HG02981 (cell line): ENCODE measurements around the gene GRWD1.

Experiments
- ATAC-seq: cut with Tn5 transposase; IDR thresholded peaks from one replicate; pipeline ENCODE4 v1.9.1; 2021; ENCODE audit warnings: mild to moderate bottlenecking, moderate library complexity; ENCODE audit not compliant: unreplicated experiment

Gene GRWD1

DNA sequence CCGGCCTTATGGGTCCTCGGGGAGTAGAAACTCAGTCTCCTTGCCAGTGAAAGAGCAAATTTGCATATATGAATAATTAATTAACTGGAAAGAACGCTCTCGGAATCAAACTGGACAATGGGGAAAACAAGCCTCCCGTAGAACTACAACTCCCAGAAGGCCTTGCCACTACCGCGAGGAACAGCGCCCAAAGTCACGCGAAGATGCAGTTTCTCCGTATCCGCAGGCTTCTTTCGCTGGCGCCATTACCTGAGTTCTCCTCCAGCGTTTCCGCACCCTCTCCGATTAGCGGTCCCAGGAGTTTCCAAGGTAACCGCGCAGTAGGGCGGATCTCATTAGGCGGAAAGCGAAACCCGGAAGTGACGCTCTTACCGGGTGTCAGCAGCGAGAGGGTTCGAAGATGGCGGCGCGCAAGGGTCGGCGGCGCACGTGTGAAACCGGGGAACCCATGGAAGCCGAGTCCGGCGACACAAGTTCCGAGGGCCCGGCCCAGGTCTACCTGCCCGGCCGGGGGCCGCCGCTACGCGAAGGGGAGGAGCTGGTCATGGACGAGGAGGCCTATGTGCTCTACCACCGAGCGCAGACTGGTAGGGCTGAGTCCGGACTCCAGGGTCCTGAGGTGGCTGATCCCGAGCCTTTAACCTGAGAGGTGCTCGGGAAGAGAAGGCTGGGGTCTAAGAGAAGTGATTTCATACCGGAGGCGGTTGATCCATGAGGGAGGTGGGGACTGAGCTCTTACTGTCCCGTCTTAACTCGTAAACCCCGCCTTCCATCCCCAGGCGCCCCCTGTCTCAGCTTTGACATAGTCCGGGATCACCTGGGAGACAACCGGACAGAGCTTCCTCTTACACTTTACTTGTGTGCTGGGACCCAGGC, at the start of gene GRWD1:
Gene GRWD1, plus strand, starts transcription at position 378 of the 876 bp plus-strand sequence. Its CDS starts 23 bp downstream, at position 401.
- ATAC-seq: peak; percentile 82

- no peak for ATAC-seq
Measured at GRCh38 chr19:48396016-48396823, 49.6 kb upstream of the GRWD1 start.

- no peak for ATAC-seq
Measured at GRCh38 chr19:48396824-48397176, 49.0 kb upstream of the GRWD1 start.

GRCh38 chr19:48397263-48398101, 48.3 kb upstream of the GRWD1 start:
- no peak for ATAC-seq

GRCh38 chr19:48398102-48398374, 47.7 kb upstream of the GRWD1 start:
- ATAC-seq: no peak

DNA sequence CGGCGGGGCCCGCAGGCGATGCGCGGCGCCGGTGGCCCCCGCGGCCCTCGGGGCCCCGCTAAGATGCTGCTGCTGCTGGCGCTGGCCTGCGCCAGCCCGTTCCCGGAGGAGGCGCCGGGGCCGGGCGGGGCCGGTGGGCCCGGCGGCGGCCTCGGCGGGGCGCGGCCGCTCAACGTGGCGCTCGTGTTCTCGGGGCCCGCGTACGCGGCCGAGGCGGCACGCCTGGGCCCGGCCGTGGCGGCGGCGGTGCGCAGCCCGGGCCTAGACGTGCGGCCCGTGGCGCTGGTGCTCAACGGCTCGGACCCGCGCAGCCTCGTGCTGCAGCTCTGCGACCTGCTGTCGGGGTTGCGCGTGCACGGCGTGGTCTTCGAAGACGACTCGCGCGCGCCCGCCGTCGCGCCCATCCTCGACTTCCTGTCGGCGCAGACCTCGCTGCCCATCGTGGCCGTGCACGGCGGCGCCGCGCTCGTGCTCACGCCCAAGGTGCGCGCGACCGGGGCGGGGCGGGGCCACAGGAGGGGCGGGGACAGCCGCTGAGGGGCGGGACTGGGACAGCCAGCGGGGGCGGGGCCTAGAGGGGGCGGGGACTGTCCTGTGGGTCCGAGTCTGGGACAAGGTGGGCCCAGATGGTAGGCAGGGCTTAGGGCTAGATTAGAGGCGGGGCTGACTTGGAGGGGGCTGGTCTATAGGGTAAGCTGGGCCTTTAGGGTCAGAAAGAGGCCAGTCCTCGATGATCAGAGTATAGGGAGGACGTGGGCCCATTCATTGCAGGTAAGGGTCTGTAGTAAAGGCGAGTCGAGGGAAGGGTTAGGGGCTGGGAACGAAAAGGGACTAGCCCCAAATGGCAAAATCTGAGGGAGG, 47.2 kb upstream of the GRWD1 start:
- ATAC-seq: no peak

- ATAC-seq: no peak
Measured at GRCh38 chr19:48400018-48400742, 45.6 kb upstream of the GRWD1 start.

GRCh38 chr19:48401287-48401686, 44.5 kb upstream of the GRWD1 start:
- no peak for ATAC-seq

DNA sequence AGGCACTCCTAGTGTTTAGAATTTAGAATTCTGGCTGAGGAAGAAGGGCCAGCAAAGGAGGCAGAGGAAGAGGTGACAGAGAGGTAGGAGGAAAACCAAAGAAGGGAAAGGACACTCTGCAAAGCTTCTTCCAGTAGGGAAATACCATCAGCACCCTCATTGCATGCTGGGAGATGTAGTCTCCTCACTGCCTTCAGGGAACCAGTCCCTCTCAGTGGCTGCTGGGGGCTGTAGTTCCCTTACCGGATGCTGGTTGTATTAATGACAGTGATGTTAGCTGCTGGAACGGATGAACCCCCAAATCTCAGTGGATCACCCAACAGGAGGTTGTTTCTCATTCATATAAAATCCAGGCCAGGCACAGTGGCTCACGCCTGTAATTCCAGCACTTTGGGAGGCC, 42.2 kb upstream of the GRWD1 start:
- peak; percentile 58 for ATAC-seq

DNA sequence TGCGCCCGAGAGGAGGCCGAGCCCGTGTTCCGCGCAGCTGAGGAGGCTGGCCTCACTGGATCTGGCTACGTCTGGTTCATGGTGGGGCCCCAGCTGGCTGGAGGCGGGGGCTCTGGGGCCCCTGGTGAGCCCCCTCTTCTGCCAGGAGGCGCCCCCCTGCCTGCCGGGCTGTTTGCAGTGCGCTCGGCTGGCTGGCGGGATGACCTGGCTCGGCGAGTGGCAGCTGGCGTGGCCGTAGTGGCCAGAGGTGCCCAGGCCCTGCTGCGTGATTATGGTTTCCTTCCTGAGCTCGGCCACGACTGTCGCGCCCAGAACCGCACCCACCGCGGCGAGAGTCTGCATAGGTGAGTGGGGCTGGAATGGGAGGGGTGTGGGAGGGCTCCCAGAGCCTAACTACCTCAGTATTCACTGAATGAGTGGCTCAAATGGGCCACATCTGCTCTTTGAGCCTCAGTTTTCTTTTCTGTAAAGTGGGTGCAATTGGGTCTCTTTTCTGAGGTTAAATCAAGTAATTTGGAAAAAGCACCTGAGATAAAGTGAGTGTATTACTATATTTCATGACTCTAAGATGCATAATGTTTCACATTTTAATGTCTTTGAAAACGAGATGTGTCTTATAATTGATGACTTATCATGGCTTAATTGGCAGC, 40.6 kb upstream of the GRWD1 start:
- no peak for ATAC-seq

DNA sequence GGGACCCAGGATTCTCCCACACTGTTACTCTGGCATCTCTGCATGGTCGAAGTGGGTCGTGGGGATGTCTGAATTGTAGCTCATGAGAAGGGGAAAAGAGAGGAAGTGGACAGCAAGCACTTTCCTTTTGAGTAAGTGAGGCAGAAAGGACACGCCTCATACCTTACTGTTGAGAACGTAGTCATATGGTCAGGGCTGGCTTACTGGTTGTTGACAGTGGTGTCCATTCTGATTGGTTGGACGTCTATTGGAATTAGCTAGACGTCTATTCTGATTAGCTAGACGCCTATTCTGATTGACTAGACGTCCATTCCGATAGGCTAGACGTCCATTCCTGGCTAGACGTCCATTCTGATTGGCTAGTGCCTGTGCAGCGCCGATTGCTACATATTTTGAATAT, 39.9 kb upstream of the GRWD1 start:
- no peak for ATAC-seq

GRCh38 chr19:48413879-48414587, 31.8 kb upstream of the GRWD1 start:
- no peak for ATAC-seq

DNA sequence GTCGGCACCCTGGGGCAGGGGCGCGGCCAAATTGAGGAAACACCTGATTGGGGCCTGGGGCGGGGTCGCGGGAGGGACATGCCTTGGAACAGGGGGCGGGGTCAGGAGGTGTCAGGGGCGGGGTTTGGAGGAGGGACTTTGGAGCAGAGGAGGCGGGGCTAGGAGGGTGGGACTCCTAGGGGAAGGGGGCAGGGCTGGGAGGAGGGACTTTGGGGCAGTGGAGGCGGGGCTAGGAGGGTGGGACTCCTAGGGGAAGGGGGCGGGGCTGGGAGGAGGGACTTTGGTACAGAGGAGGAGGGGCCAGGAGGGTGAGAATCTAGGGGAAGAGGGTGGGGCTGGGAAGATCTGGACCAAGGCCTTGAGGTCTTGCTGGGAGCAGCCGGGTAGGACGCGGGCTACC, 30.4 kb upstream of the GRWD1 start:
- no peak for ATAC-seq

DNA sequence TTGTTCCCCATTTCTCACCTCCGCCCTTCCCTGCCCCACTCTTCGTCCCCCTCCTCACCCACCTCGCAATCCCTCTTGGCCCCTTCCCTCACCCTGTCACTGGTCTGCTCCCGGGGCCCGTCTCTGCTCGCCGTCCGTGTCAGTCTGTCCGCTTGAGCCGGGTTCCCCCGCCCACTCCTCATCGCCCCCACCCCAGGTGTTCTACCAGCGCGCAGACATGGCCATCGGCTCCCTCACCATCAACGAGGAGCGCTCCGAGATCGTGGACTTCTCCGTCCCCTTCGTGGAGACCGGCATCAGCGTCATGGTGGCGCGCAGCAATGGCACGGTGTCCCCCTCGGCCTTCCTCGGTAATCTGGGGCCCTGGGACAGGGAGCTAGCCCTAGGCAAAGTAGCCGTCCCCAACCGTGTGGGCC, 30.0 kb upstream of the GRWD1 start:
- ATAC-seq: no peak

DNA sequence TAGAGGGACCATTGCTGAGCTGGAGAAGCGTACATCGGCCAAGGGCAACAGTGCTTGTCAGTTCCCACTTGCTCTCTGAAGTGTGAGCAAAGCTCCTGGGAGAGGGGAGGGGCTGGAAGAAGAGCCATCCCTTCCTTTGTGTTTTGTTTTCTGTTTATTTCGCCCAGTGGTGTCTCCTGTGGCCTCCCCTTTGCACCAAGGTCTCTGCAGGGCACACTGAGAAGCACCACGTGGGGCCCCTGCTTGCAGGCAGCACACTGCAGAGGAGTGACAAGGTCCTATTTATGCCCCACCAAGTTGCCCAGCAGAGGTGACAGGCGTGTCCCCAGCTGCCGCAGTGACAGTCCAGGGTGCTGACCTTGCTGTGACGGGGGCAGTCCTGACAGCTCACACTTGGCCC, 28.4 kb upstream of the GRWD1 start:
- no peak for ATAC-seq

DNA sequence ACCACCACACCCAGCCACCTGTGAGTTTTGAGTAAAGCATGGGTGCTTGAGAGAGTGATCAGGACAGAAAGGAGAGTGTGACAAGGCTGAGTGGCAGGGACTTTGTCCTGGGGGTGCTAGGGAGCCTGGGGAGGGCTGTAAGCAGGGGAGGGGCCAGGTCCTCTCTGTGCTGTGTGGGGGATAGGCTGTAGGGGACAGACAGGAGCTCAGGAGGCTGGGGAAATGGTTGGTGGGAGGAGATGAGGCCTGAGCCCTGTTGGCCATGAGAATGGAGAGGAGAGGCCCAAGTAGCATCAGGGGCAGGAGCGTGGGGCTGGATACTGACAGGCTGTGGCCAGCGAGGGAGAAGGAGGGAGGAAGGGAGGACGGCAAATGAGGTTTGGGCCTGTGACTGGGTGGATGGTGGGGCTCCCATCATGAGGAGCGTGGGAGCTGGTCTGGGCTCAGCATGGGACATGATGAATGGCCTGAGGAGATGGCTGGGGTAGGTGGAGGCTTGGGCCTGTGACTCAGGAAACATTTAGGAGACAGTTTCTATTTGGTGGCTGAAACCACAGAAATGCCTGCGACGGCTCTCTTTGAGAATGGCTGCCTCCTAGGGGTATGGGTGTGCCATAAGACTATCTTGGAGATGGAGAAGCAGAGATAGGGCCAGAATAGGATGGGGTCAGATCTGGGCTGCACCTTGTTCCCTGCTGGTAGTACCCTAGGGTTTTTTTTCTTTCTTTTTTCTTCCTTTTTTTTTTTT, 27.3 kb upstream of the GRWD1 start:
- ATAC-seq: no peak

GRCh38 chr19:48419158-48419920, 26.4 kb upstream of the GRWD1 start:
- peak; percentile 66 for ATAC-seq
